ENCODE results near the gene CEP192. TPM values are rescaled to one million over a fixed set of nuclear protein-coding genes. Genes with fewer than 3 reads are reported as not detected.
A peak's percentile ranks its signal among the peaks of the same experiment; 100 is the strongest.

CEP192 gene
- total and polyA plus RNA-seq, 12 donors, result 4.9 to 35.6 (median 30.4) TPM

DNA sequence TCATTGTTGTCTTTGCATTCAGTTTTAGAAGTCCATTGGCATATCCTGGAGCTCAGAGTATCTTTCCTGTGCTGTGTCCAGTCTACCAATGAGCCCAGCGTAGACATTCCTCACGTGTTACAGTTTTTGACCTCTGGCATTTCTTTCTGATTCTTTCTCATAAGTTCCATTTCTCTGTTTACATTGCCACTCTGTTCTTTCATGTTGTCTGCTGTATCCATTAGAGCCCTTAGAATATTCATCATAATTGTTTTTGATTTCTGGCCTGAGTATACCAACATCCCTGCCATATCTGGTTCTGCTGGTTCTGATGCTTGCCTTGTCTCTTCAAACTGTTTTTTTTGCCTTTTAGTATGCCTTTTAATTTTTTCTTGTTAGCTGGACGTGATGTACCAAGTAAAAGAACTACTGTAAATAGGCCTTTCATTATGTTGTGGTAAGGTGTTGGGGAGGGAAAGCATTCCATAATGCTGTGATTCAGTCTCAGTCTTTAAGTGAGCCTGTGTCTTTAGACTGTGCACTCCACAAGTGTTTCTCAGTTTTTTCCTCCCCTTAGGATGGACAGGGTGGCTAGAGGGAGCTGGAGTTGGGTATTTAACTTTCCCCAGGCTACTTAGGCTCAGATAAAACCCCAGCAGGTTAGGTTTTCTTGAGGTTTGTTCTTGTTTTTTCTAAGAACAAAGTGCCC is 35.6 kb downstream of the CEP192 start:
- 47 to 63% methylated on average over 3 of the region's 3 CpGs for WGBS, 2 donors
- H3K36me3 ChIP-seq, result peaks cover 0 to 97% (median 24%) of the 10 kb centered on the region in 9 donors
- no peak overlapping the region for H3K4me3 ChIP-seq
- DNase-seq (no peak), ATAC-seq (peak in 2 of 8 donors; percentile 27 to 45)
- peak overlapping the region in 2 of 10 donors; percentile 9 to 29 for H3K27ac ChIP-seq
- H3K9me3 ChIP-seq, result peaks cover 0 to 14% (median 0%) of the 10 kb centered on the region in 11 donors
- intact Hi-C loops (cut with DNase I), result no loop called here
- H3K4me1 ChIP-seq, result peaks cover 0 to 22% (median 6%) of the 10 kb centered on the region in 9 donors
- TF ChIP-seq, protein P1, sequence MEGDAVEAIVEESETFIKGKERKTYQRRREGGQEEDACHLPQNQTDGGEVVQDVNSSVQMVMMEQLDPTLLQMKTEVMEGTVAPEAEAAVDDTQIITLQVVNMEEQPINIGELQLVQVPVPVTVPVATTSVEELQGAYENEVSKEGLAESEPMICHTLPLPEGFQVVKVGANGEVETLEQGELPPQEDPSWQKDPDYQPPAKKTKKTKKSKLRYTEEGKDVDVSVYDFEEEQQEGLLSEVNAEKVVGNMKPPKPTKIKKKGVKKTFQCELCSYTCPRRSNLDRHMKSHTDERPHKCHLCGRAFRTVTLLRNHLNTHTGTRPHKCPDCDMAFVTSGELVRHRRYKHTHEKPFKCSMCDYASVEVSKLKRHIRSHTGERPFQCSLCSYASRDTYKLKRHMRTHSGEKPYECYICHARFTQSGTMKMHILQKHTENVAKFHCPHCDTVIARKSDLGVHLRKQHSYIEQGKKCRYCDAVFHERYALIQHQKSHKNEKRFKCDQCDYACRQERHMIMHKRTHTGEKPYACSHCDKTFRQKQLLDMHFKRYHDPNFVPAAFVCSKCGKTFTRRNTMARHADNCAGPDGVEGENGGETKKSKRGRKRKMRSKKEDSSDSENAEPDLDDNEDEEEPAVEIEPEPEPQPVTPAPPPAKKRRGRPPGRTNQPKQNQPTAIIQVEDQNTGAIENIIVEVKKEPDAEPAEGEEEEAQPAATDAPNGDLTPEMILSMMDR (IDR thresholded peaks at IDR 0.05), result no peak
- H3K27me3 ChIP-seq, result no peaks in the 10 kb centered on the region

DNA sequence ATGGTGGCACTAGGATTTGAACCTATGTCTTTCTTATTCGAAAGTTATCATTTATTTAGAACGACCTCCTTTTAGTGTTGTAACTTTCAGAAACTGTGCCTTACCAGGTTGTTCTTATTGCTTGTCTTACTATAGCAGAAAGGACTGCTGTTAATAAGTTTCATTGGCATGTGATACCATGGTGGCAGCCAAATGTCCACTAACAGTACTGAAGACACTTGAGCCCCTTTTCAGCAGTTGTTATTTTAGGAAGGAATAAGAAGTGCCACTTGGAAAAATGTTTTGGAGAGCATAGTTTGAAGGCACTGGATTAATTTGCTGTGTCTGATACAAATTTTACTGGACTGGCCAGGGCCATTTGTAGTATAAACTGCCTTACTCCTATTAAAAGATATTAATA is 37.7 kb downstream of the CEP192 start:
- H3K4me3 ChIP-seq, result no peak overlapping the region
- peak; percentile 28 to 93 (median 83) for ATAC-seq
- H3K4me1 ChIP-seq, result peaks cover 0 to 22% (median 6%) of the 10 kb centered on the region in 9 donors
- WGBS, 2 donors, result 48 to 64% methylated on average over 2 of the region's 2 CpGs
- H3K27ac ChIP-seq, result peak overlapping the region in 7 of 10 donors; percentile 28 to 72 (median 56)
- peaks cover 0 to 97% (median 16%) of the 10 kb centered on the region in 9 donors for H3K36me3 ChIP-seq
- no peaks in the 10 kb centered on the region for H3K9me3 ChIP-seq
- peak in 1 of 2 donors; percentile 37 for DNase-seq
- TF ChIP-seq, protein P1 (IDR thresholded peaks at IDR 0.05), result no peak
- intact Hi-C loops (cut with DNase I), result no loop called here
- no peaks in the 10 kb centered on the region for H3K27me3 ChIP-seq

DNA sequence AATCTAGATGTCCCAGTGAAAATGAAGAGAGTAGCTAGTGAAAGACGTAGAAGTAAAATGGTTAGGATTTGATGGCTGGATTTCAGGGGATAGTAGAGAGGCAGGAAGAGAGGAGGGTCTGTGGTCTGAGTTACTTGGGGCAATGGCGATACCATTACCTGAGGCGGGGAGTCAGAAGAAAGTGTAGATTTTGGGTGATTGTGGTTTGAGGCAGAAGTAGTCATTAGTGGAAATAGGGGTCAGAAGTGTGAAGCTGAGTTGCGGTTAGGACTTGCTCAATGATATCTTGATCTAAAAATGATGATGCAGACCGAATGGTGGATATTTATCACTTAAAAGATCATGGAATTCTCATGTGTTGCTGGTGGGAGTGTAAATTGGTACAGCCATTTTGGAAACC is 41.0 kb downstream of the CEP192 start:
- no peaks in the 10 kb centered on the region for H3K9me3 ChIP-seq
- no peak for DNase-seq
- no peak for ATAC-seq
- no peak overlapping the region for H3K4me3 ChIP-seq
- intact Hi-C loops (cut with DNase I), result no loop called here
- no peaks in the 10 kb centered on the region for H3K27me3 ChIP-seq
- TF ChIP-seq, protein P1 (IDR thresholded peaks at IDR 0.05), result no peak
- peaks cover 0 to 95% (median 16%) of the 10 kb centered on the region in 9 donors for H3K36me3 ChIP-seq
- 95 to 99% methylated on average over 5 of the region's 5 CpGs for WGBS, 2 donors
- H3K4me1 ChIP-seq, result peaks cover 0 to 15% (median 2%) of the 10 kb centered on the region in 9 donors
- no peak overlapping the region for H3K27ac ChIP-seq

DNA sequence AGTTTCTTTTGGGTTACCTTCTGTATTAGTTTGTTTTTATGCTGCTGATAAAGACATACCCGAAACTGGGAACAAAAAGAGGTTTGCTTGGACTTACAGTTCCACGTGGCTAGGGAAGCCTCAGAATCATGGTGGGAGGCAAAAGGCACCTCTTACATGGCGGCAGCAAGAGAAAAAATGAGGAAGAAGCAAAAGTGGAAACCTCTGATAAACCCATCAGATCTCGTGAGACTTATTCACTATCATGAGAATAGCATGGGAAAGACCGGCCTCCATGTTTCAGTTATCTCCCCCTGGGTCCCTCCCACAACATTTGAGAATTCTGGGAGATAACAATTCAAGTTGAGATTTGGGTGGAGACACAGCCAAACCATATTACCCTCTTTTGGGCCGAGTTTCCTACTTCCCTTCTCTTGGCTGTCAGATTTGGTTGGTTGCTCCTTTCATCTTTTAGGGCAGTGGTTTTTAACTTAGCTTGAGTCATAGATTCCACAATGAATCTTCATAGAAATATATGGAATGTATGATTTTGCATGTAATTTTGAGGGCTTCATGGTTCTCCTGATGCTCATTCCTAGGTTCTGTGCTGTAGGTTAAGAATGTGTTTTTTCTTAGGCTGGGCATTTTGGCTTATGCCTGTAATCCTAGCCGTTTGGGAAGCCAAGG is 44.2 kb downstream of the CEP192 start:
- 90 to 91% methylated on average over 7 of the region's 7 CpGs for WGBS, 2 donors
- Histone ChIP-seq H3K9me3 (no peaks in the 10 kb centered on the region), H3K4me1 (no peaks in the 10 kb centered on the region), H3K36me3 (peaks cover 0 to 90% (median 16%) of the 10 kb centered on the region in 9 donors), H3K27ac (no peak overlapping the region), H3K27me3 (no peaks in the 10 kb centered on the region), H3K4me3 (no peak overlapping the region)
- ATAC-seq, result no peak
- no peak for DNase-seq
- TF ChIP-seq, protein P1 (IDR thresholded peaks at IDR 0.05), result no peak
- intact Hi-C loops (cut with DNase I), result no loop called here

All from heart right ventricle (tissue), 16 donors.